ENCODE measurements around the gene FPR3.
"Not testable (repeated sequence)": the region's sequence is repeated elsewhere in the genome, so short reads cannot be mapped to it uniquely, and the experiment has no call there.

DNA sequence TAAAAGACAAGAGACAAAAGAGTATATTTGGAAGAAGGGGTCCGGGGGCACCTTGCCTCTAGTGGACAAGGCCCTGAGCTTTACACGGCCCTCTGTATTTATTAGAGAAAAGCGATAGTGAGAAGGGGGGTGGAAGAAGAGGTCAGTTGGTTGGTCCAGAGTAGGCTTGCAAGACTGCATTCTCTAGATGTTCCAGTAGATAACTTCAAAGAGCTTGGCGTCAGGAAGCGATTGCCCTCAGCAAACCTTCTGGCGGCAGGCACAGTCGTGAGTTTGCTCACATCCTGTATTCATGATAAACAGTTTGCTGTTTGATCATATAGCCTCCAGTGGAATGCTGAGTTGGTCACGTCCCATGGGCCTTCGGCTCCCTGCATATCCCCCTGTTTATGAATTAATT, 9.8 kb downstream of the FPR3 start:
- TF ChIP-seq, protein P1, sequence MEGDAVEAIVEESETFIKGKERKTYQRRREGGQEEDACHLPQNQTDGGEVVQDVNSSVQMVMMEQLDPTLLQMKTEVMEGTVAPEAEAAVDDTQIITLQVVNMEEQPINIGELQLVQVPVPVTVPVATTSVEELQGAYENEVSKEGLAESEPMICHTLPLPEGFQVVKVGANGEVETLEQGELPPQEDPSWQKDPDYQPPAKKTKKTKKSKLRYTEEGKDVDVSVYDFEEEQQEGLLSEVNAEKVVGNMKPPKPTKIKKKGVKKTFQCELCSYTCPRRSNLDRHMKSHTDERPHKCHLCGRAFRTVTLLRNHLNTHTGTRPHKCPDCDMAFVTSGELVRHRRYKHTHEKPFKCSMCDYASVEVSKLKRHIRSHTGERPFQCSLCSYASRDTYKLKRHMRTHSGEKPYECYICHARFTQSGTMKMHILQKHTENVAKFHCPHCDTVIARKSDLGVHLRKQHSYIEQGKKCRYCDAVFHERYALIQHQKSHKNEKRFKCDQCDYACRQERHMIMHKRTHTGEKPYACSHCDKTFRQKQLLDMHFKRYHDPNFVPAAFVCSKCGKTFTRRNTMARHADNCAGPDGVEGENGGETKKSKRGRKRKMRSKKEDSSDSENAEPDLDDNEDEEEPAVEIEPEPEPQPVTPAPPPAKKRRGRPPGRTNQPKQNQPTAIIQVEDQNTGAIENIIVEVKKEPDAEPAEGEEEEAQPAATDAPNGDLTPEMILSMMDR (IDR thresholded peaks at IDR 0.05; ENCODE audit: insufficient read depth, low read length, poor library complexity, severe bottlenecking): not testable (repeated sequence)
- TF ChIP-seq EZH2phosphoT487 (conservative IDR thresholded peaks at IDR 0.05; ENCODE audit: low read length): not testable (repeated sequence)
